GM23338 (cell line): Measurements from ENCODE around the gene PPP2R5A. TPM values are rescaled to one million over a fixed set of nuclear protein-coding genes. Genes with fewer than 3 reads are reported as not detected.

ENCODE experiments used
- ATAC-seq: fragments of 200-7000 bp; cut with Tn5 transposase; 3 replicates; pipeline ENCODE4 v1.9.1; 2020
- DNase-seq: peaks from one replicate; pipeline ENCODE4 v3.0.0-alpha.2; 2015; ENCODE audit warnings: low spot score
- H2AFZ ChIP-seq: fragments of 200-600 bp; sonication (generic); 2 replicates; pipeline ENCODE4 v1.8.0; 2016; ENCODE audit warnings: antibody characterized with exemption, mild to moderate bottlenecking, moderate library complexity
- H3F3A ChIP-seq: fragments of 200-600 bp; sonication (generic); replicated peaks from 2 replicates; pipeline ENCODE4 v1.8.0; 2017; ENCODE audit warnings: antibody characterized with exemption, mixed run types, low read depth
- H3K27ac ChIP-seq: fragments of 200-600 bp; sonication (generic); 2 replicates; pipeline ENCODE4 v1.6.1; 2016; ENCODE audit warnings: low read depth
- H3K27me3 ChIP-seq: fragments of 200-600 bp; sonication (generic); 2 replicates; pipeline ENCODE4 v1.8.0; 2016; ENCODE audit warnings: mild to moderate bottlenecking, mixed run types, moderate library complexity; ENCODE audit not compliant: insufficient read depth
- H3K36me3 ChIP-seq: fragments of 200-600 bp; sonication (generic); 2 replicates; pipeline ENCODE4 v1.8.0; 2016; ENCODE audit warnings: mild to moderate bottlenecking; ENCODE audit not compliant: insufficient read depth
- H3K4me1 ChIP-seq: fragments of 200-600 bp; sonication (generic); 2 replicates; pipeline ENCODE4 v1.8.0; 2016; ENCODE audit warnings: mild to moderate bottlenecking, moderate library complexity; ENCODE audit not compliant: insufficient read depth
- H3K4me2 ChIP-seq: fragments of 200-600 bp; sonication (generic); 2 replicates; pipeline ENCODE4 v1.7.1; 2017; ENCODE audit warnings: mixed run types
- H3K4me3 ChIP-seq: fragments of 200-600 bp; sonication (generic); 2 replicates; pipeline ENCODE4 v1.6.1; 2016; ENCODE audit warnings: mixed run types
- H3K79me2 ChIP-seq: fragments of 200-600 bp; sonication (generic); replicated peaks from 2 replicates; pipeline ENCODE4 v1.8.0; 2017; ENCODE audit warnings: mild to moderate bottlenecking; ENCODE audit not compliant: insufficient read depth
- H3K9me2 ChIP-seq: fragments of 200-600 bp; sonication (generic); 2 replicates; pipeline ENCODE4 v1.8.0; 2017; ENCODE audit not compliant: insufficient read depth
- H4K20me1 ChIP-seq: fragments of 200-600 bp; sonication (generic); replicated peaks from 2 replicates; pipeline ENCODE4 v1.8.0; 2017; ENCODE audit warnings: mild to moderate bottlenecking; ENCODE audit not compliant: insufficient read depth
- H3K27ac Mint-ChIP-seq: 2 replicates; pipeline ENCODE4 v1.8.0; 2020; ENCODE audit warnings: inconsistent platforms, mild to moderate bottlenecking, moderate library complexity, mixed read lengths
- H3K27me3 Mint-ChIP-seq: 3 replicates; pipeline ENCODE4 v1.8.0; 2022; ENCODE audit warnings: low read depth, mild to moderate bottlenecking, moderate library complexity, mixed read lengths, inconsistent platforms; ENCODE audit not compliant: insufficient read depth, poor library complexity
- H3K36me3 Mint-ChIP-seq: 3 replicates; pipeline ENCODE4 v1.8.0; 2021; ENCODE audit warnings: low read depth, mild to moderate bottlenecking, inconsistent platforms, moderate library complexity, mixed read lengths
- H3K4me1 Mint-ChIP-seq: 3 replicates; pipeline ENCODE4 v1.8.0; 2020; ENCODE audit warnings: mild to moderate bottlenecking, inconsistent platforms, mixed read lengths
- H3K4me3 Mint-ChIP-seq: 3 replicates; pipeline ENCODE4 v1.8.0; 2021; ENCODE audit warnings: moderate library complexity, mild to moderate bottlenecking, inconsistent platforms, mixed read lengths
- H3K9me3 Mint-ChIP-seq: 3 replicates; pipeline ENCODE4 v1.8.0; 2020; ENCODE audit warnings: moderate library complexity, mild to moderate bottlenecking, inconsistent platforms, mixed read lengths
- CREB1 ChIP-seq: fragments of 250-450 bp; sonication (Bioruptor Pico); IDR thresholded peaks from 2 replicates; pipeline ENCODE4 v1.5.0; 2020; ENCODE audit warnings: low read depth, mild to moderate bottlenecking, moderate library complexity
- ETS1 ChIP-seq: IDR thresholded peaks from 2 replicates; pipeline ENCODE4 v1.6.1; 2016; ENCODE audit warnings: antibody characterized with exemption
- EZH2 ChIP-seq: fragments of 200-600 bp; sonication (generic); IDR thresholded peaks from one replicate; pipeline ENCODE4 v1.8.0; 2017; ENCODE audit warnings: antibody characterized with exemption, mild to moderate bottlenecking, low read depth; ENCODE audit not compliant: unreplicated experiment
- EZH2phosphoT487 ChIP-seq: fragments of 200-600 bp; sonication (generic); IDR thresholded peaks from one replicate; pipeline ENCODE4 v1.8.1; 2018; ENCODE audit warnings: antibody characterized with exemption; ENCODE audit not compliant: unreplicated experiment
- JUNB ChIP-seq: IDR thresholded peaks from one replicate; pipeline ENCODE4 v1.6.1; 2016; ENCODE audit warnings: antibody characterized with exemption; ENCODE audit not compliant: unreplicated experiment
- NANOG ChIP-seq: IDR thresholded peaks from 2 replicates; pipeline ENCODE4 v1.6.1; 2016; ENCODE audit warnings: antibody characterized with exemption, borderline replicate concordance
- POLR2AphosphoS5 ChIP-seq: IDR thresholded peaks from 2 replicates; pipeline ENCODE4 v1.6.1; 2016; ENCODE audit warnings: antibody characterized with exemption, low read depth
- STAT1 ChIP-seq: IDR thresholded peaks from one replicate; pipeline ENCODE4 v1.6.1; 2016; ENCODE audit warnings: antibody characterized with exemption; ENCODE audit not compliant: unreplicated experiment
- ZNF462 ChIP-seq: fragments of 250-450 bp; sonication (Bioruptor Pico); IDR thresholded peaks from 2 replicates; pipeline ENCODE4 v1.5.0; 2020; ENCODE audit warnings: mild to moderate bottlenecking, moderate library complexity
- polyA plus RNA-seq: library from polyadenylated mRNA; unstranded; fragments of >200 nt; fragmentation: Nextera tagmentation; extraction: Ambion mirVana; gene quantifications from 2 replicates; pipeline ENCODE4 v1.2.1, GENCODE V29; 2016
- total RNA-seq: library from RNA; depleted of rRNA; stranded (reverse); fragments of >200 nt; shearing (Covaris generic); gene quantifications from 2 replicates; pipeline ENCODE4 v1.2.3, GENCODE V29; 2014

PPP2R5A gene
- total and polyA plus RNA-seq, 2 experiments from 2014 or later, result 16.2 to 43.5 TPM

- no peak for ATAC-seq
- peaks cover 1% of the 10 kb centered on the region for H3K27me3 Mint-ChIP-seq
- H3K4me1 Mint-ChIP-seq, result no peaks in the 10 kb centered on the region
Observed at GRCh38 chr1:212247179-212247721, 38.0 kb upstream of the PPP2R5A start.

More at GRCh38 chr1:212247179-212247721, 38.0 kb upstream of the PPP2R5A start:
- no peak for TF ChIP-seq EZH2
- no peak for TF ChIP-seq STAT1
- no peak for TF ChIP-seq ETS1
- TF ChIP-seq JUNB, result no peak
- TF ChIP-seq CREB1, result no peak
- TF ChIP-seq NANOG, result no peak
- no peak for TF ChIP-seq EZH2phosphoT487
- no peak for TF ChIP-seq POLR2AphosphoS5
- no peak for TF ChIP-seq ZNF462 (CRISPR knock-in tag)
- no peak overlapping the region for H3K4me3 ChIP-seq
- no peaks in the 10 kb centered on the region for H3K9me2 ChIP-seq
- no peaks in the 10 kb centered on the region for H3K9me3 Mint-ChIP-seq
- H3K27me3 ChIP-seq, result no peaks in the 10 kb centered on the region
- H3F3A ChIP-seq, result no peaks in the 10 kb centered on the region
- H3K27ac Mint-ChIP-seq, result no peak overlapping the region
- no peak overlapping the region for H3K4me3 Mint-ChIP-seq
- H3K4me2 ChIP-seq, result no peak overlapping the region
- H3K79me2 ChIP-seq, result no peaks in the 10 kb centered on the region
- no peaks in the 10 kb centered on the region for H4K20me1 ChIP-seq
- H3K36me3 ChIP-seq, result no peaks in the 10 kb centered on the region
- H2AFZ ChIP-seq, result no peak overlapping the region
- DNase-seq, result no peak
- no peaks in the 10 kb centered on the region for H3K4me1 ChIP-seq
- no peaks in the 10 kb centered on the region for H3K36me3 Mint-ChIP-seq
- no peak overlapping the region for H3K27ac ChIP-seq
